ENCODE results near the gene C19orf38. TPM values are rescaled to one million over a fixed set of nuclear protein-coding genes. Genes with fewer than 3 reads are reported as not detected.

C19orf38 gene
- total RNA-seq, 4 donors from 2014 or later, result 0.42 to 4.5 (median 2.4) TPM

DNA sequence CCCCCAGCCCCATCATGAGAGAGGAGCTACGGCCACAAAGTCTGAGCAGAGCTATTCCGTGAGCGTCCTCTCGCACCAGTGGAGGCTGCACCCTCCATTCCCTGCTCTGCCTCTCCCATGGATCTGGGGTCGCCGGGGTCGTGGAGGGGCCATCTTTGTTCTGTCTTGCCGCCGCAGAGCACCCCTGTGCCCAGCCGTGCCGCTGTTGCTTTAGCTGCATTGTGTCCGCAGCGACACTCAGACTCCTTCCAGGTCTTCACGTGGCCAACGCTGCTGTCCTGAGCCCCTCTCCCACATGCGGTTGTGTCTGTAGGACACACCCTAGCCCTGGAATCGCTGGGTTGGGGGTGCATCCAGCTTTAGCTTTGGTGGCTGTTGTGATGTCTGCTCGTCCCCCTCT lies 64.4 kb downstream of the C19orf38 start:
- 91 to 93% methylated on average over 12 to 16 of the region's 18 CpGs for WGBS, 2 donors
- H3K36me3 ChIP-seq, result peaks cover 0 to 94% (median 37%) of the 10 kb centered on the region in 3 donors

DNA sequence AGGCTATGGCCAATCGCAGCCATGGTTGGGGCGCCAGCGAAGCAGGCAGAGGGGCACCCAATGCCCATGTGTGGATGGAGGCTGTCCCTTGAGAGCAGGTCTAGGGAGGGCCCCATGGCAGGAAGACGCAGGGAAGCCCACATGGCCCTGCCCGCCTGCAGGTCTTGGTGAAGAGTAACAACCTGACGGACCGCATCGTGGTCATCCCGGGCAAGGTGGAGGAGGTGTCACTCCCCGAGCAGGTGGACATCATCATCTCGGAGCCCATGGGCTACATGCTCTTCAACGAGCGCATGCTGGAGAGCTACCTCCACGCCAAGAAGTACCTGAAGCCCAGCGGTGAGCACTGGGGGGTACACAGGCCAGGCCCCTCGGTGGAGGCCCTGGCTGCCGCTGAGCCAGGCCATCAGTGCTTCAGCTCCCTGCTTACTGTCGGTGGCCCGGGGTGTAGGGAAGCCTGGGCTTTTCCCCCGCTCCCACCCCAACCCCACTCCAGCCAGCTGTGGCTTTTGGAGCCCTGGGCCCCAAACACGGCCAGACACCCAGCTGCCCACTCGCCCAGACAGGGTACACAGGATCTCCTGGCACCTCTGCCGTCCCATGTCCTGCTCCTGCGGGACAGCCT lies 65.6 kb downstream of the C19orf38 start:
- H3K27ac ChIP-seq, result no peak overlapping the region
- peaks cover 0 to 94% (median 26%) of the 10 kb centered on the region in 3 donors for H3K36me3 ChIP-seq
- DNase-seq (ENCODE audit: low spot score in 2 of 2), result no peak
- WGBS, 2 donors, result 92 to 97% methylated on average over 12 to 20 of the region's 24 CpGs
- H3K27me3 ChIP-seq, result no peaks in the 10 kb centered on the region
- TF ChIP-seq EP300 (IDR thresholded peaks at IDR 0.05) (no peak), POLR2A (IDR thresholded peaks at IDR 0.05) (no peak)
- TF ChIP-seq, protein P1, sequence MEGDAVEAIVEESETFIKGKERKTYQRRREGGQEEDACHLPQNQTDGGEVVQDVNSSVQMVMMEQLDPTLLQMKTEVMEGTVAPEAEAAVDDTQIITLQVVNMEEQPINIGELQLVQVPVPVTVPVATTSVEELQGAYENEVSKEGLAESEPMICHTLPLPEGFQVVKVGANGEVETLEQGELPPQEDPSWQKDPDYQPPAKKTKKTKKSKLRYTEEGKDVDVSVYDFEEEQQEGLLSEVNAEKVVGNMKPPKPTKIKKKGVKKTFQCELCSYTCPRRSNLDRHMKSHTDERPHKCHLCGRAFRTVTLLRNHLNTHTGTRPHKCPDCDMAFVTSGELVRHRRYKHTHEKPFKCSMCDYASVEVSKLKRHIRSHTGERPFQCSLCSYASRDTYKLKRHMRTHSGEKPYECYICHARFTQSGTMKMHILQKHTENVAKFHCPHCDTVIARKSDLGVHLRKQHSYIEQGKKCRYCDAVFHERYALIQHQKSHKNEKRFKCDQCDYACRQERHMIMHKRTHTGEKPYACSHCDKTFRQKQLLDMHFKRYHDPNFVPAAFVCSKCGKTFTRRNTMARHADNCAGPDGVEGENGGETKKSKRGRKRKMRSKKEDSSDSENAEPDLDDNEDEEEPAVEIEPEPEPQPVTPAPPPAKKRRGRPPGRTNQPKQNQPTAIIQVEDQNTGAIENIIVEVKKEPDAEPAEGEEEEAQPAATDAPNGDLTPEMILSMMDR (IDR thresholded peaks at IDR 0.05), result no peak
- no peaks in the 10 kb centered on the region for H3K9me3 ChIP-seq
- H3K4me1 ChIP-seq, result peaks cover 0 to 6% (median 0%) of the 10 kb centered on the region in 4 donors
- H3K4me3 ChIP-seq, result no peak overlapping the region

More for the DNA sequence above, 64.4 kb downstream of the C19orf38 start:
- Histone ChIP-seq H3K4me3 (no peak overlapping the region), H3K4me1 (peaks cover 0 to 6% (median 0%) of the 10 kb centered on the region in 4 donors), H3K27me3 (no peaks in the 10 kb centered on the region), H3K9me3 (no peaks in the 10 kb centered on the region), H3K27ac (no peak overlapping the region)
- TF ChIP-seq, protein P1 (IDR thresholded peaks at IDR 0.05), result no peak
- TF ChIP-seq EP300 (IDR thresholded peaks at IDR 0.05), result no peak
- no peak for TF ChIP-seq POLR2A (IDR thresholded peaks at IDR 0.05)
- DNase-seq (ENCODE audit: low spot score in 2 of 2), result no peak

DNA sequence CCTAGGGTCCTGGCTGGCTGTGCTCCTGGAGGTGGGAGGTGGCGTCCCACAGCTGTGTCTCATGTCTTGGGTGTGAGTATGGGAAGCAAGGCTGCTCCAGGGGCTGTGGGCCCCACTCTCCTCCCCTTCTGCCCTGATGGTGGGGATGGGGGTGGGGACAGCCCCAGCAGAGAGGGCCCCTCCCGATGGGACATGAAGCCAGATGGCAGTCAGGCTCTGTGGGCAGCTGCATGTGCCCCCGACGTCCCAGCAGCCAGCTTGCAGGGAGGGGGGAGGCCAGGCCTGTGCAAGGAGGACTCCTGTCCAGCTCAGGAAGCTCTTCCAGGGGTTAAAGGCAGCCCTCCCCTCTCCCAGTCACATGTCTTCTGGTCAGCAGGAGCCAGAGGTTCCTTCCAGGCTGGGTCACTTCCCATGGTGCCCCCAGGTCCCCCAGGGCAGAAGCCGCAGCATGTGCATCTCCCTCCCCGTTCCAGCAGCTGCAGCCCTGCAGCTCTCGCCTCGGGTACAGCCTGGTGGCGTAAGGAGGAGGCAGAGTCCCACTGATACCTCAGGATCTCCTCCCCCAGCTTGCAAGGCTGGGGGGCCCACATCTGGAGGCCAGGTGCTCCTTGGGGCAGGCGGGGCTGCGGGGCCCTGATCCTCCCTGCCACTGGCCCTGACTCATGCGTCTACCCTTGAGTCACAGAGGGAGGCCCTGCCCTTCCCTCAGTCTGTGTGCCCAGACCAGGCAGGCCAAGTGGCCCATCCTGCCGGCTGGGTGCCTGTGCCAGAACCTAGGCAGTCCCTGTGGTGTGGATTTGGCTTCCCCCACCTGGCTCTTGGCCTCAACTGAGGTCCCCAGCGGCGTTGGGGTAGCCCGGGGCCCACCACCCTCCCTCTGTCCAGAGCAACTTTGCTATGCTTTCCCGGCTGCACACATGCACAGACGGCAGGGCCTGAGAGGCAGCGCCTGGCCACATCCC lies 67.2 kb downstream of the C19orf38 start:
- Histone ChIP-seq H3K4me3 (no peak overlapping the region), H3K4me1 (peaks cover 0 to 6% (median 0%) of the 10 kb centered on the region in 4 donors), H3K27me3 (no peaks in the 10 kb centered on the region), H3K27ac (no peak overlapping the region), H3K36me3 (peaks cover 2 to 94% (median 20%) of the 10 kb centered on the region in 3 donors), H3K9me3 (no peaks in the 10 kb centered on the region)
- WGBS, 2 donors, result 65 to 69% methylated on average over 18 to 19 of the region's 19 CpGs
- DNase-seq (ENCODE audit: low spot score in 2 of 2), result peak; percentile 25 to 57
- TF ChIP-seq, protein P1 (IDR thresholded peaks at IDR 0.05), result no peak
- peak in 1 of 2 donors; percentile 35 for TF ChIP-seq EP300 (IDR thresholded peaks at IDR 0.05)

DNA sequence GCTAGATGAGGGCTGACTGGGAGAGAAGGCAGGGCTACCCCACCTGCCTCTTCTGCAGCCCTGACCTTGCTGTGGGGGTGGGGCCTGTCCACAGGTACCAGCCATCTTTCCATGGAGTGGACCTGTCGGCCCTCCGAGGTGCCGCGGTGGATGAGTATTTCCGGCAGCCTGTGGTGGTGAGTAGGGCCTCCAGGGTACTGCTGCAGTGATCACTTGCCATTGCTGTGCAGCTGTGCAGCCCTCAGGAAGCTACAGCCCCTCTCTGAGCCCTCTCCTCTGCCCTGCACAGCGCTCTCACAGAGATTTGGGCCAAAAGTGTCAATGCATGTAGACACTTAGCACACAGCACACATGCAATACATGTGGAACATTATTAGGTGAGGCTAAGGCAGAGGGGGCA lies 68.4 kb downstream of the C19orf38 start:
- Histone ChIP-seq H3K27me3 (no peaks in the 10 kb centered on the region), H3K9me3 (no peaks in the 10 kb centered on the region), H3K27ac (no peak overlapping the region), H3K36me3 (peaks cover 2 to 94% (median 20%) of the 10 kb centered on the region in 3 donors), H3K4me1 (peaks cover 0 to 6% (median 0%) of the 10 kb centered on the region in 4 donors), H3K4me3 (no peak overlapping the region)
- TF ChIP-seq POLR2A (IDR thresholded peaks at IDR 0.05), result no peak
- DNase-seq (ENCODE audit: low spot score in 2 of 2), result no peak
- WGBS, 2 donors, result 91 to 100% methylated on average over 1 to 6 of the region's 6 CpGs

DNA sequence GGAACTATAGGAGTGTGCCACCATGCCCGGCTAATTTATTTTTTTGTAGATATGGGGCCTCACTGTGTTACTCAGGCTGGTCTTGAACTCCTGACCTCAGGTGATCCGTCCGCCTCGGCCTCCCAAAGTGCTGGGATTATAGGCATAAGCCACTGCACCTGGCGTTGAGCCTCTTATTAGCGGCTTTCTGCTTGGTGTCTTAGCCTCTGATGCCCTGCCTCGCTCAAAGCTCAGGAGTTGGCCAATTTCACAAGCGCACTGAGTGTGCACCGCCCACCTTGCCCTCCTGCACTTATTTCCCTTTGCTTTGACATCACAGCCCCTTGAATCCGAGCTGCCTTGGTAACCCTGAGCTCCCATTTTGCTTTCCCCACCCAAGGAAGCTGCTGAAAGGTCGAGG lies 70.1 kb downstream of the C19orf38 start:
- DNase-seq (ENCODE audit: low spot score in 2 of 2), result no peak

More for the DNA sequence above, 70.1 kb downstream of the C19orf38 start:
- peaks cover 0 to 6% (median 0%) of the 10 kb centered on the region in 4 donors for H3K4me1 ChIP-seq
- H3K27ac ChIP-seq, result no peak overlapping the region
- 90 to 91% methylated on average over 11 of the region's 11 CpGs for WGBS, 2 donors
- peaks cover 4 to 94% (median 13%) of the 10 kb centered on the region in 3 donors for H3K36me3 ChIP-seq
- no peak overlapping the region for H3K4me3 ChIP-seq
- TF ChIP-seq POLR2A (IDR thresholded peaks at IDR 0.05) (no peak), EP300 (IDR thresholded peaks at IDR 0.05) (no peak)
- TF ChIP-seq, protein P1 (IDR thresholded peaks at IDR 0.05), result no peak
- no peaks in the 10 kb centered on the region for H3K27me3 ChIP-seq
- H3K9me3 ChIP-seq, result no peaks in the 10 kb centered on the region

Small RNA genes within 50 kb of the gene (small RNA-seq; reads per million reads assigned to genes)
- not detected for gene MIR199A1
- 0.38 reads per million for gene MIR6793

Other genes starting within 250 kb of the C19orf38 start
- gene SLC44A2, start 222.9 kb upstream of the C19orf38 start, total RNA-seq, result 100 to 1,000 TPM; 104 to 193 (median 132) TPM
- gene ILF3, start 194.1 kb upstream of the C19orf38 start, total RNA-seq, result 100 to 1,000 TPM; 109 to 166 (median 127) TPM
- 100 to 1,000 TPM in 1 of 4 donors, 10 to 100 TPM in 3; 43.7 to 134 (median 65.3) TPM for gene QTRT1, start 147.0 kb upstream of the C19orf38 start, total RNA-seq
- 100 to 1,000 TPM in 3 of 4 donors, 10 to 100 TPM in 1; 99.4 to 220 (median 140) TPM for gene DNM2, start 130.3 kb upstream of the C19orf38 start, total RNA-seq
- 10 to 100 TPM; 18.0 to 33.7 (median 29.7) TPM for gene TMED1, start 12.2 kb upstream of the C19orf38 start, total RNA-seq
- gene CARM1, start 23.1 kb downstream of the C19orf38 start, total RNA-seq, result 10 to 100 TPM; 13.5 to 22.8 (median 14.0) TPM
- 10 to 100 TPM; 50.0 to 69.3 (median 56.4) TPM for gene YIPF2, start 80.2 kb downstream of the C19orf38 start, total RNA-seq
- 10 to 100 TPM; 27.1 to 40.4 (median 32.8) TPM for gene TIMM29, start 80.4 kb downstream of the C19orf38 start, total RNA-seq
- 100 to 1,000 TPM in 1 of 4 donors, 10 to 100 TPM in 3; 54.2 to 122 (median 73.9) TPM for gene SMARCA4, start 112.6 kb downstream of the C19orf38 start, total RNA-seq
- gene LDLR, start 241.0 kb downstream of the C19orf38 start, total RNA-seq, result 10 to 100 TPM; 22.6 to 45.6 (median 35.7) TPM

All from tibial nerve (tissue), 4 donors.